ENCODE measurements around the gene ELOVL6. TPM values are rescaled to one million over a fixed set of nuclear protein-coding genes. Genes with fewer than 3 reads are reported as not detected.
A peak's percentile ranks its signal among the peaks of the same experiment; 100 is the strongest.
"Not testable (repeated sequence)": the region's sequence is repeated elsewhere in the genome, so short reads cannot be mapped to it uniquely, and the experiment has no call there.

Gene ELOVL6
- total and polyA plus RNA-seq, 5 experiments from 2014 or later = 0.11 to 3.0 (median 0.57) TPM

DNA sequence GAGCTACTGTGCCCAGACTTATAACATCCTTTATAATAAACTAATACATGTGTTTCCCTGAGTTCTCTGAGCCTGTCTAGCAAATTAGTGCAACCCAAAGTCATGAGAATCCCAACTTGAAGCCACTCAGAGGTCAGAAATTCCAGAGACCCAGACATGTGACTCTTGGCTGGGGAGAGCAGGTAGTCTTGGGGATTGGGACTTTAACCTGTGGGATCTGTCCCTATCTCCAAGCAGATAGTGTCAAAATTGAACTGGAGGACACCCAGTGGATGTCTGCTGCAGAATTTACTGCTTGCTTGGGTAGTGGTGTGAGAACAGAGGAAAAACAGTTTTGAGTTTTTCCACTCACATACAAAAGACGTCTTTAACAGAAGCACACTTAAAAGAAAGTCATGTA, 26.4 kb downstream of the ELOVL6 start:
- no peaks in the 10 kb centered on the region for H3K36me3 Mint-ChIP-seq
- H3K4me3 Mint-ChIP-seq = no peak overlapping the region
- H3K9me3 Mint-ChIP-seq = no peaks in the 10 kb centered on the region
- no peak overlapping the region for H3K27ac Mint-ChIP-seq
- H3K4me1 Mint-ChIP-seq = peaks cover under 1 to 3% (median 3%) of the 10 kb centered on the region in 4 donors
- H3K27me3 Mint-ChIP-seq = no peaks in the 10 kb centered on the region
- POLR2A ChIA-PET = no interaction called here
- ATAC-seq = no peak
- DNase-seq = no peak

GRCh38 chr4:110170861-110171260, 27.6 kb downstream of the ELOVL6 start:
- Mint-ChIP-seq H3K27ac (peak overlapping the region in 1 of 10 donors; percentile 33), H3K4me3 (no peak overlapping the region), H3K27me3 (no peaks in the 10 kb centered on the region), H3K36me3 (no peaks in the 10 kb centered on the region), H3K9me3 (no peaks in the 10 kb centered on the region), H3K4me1 (peaks cover 5 to 14% (median 13%) of the 10 kb centered on the region in 4 donors)
- no peak for DNase-seq
- POLR2A ChIA-PET = interaction anchor here (0.7 kb wide), 1 partner anchor 617 kb away, joined by 6 read pairs; no protein-coding TSS in a partner anchor
- ATAC-seq = no peak

GRCh38 chr4:110165382-110166286, 32.8 kb downstream of the ELOVL6 start:
- peak; percentile 6 to 77 (median 54) for DNase-seq
- ATAC-seq = peak; percentile 100
- Mint-ChIP-seq H3K36me3 (peaks cover 0 to 2% (median 0%) of the 10 kb centered on the region in 3 donors), H3K27me3 (no peaks in the 10 kb centered on the region), H3K27ac (peak overlapping the region; percentile 81 to 99 (median 95)), H3K4me1 (peaks cover 16 to 40% (median 37%) of the 10 kb centered on the region in 4 donors), H3K9me3 (peaks cover 0 to 4% (median 0%) of the 10 kb centered on the region in 9 donors), H3K4me3 (peak overlapping the region; percentile 4 to 76 (median 69))
- POLR2A ChIA-PET = interaction anchor here (0.6 to 1.6 kb wide), 2 partner anchors 30 to 71 kb away, joined by 6 to 17 read pairs; no protein-coding TSS in a partner anchor

DNA sequence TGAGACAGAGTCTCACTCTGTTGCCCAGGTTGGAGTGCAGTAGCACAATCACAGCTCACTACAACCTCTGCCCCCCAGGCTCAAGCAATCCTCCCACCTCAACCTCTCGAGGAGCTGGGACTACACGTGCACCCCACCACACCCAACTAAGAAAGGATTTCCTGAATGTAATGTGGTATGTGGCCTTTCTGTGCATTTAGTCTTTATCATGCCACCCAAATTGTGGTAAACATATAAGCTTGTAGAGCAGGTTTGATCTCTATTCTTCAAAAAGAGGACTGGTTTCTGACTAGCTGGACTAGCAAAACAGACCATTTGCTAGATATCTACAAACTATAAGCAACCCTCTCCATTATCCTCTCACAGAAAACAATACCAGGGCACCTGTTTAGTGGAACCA, 33.6 kb downstream of the ELOVL6 start:
- POLR2A ChIA-PET = interaction anchor here (1.6 kb wide), 1 partner anchor 31 kb away, joined by 17 read pairs; no protein-coding TSS in a partner anchor
- H3K27ac Mint-ChIP-seq = peak overlapping the region; percentile 81 to 99 (median 95)
- peak overlapping the region in 9 of 10 donors; percentile 53 to 76 (median 70) for H3K4me3 Mint-ChIP-seq
- peaks cover 0 to 2% (median 0%) of the 10 kb centered on the region in 3 donors for H3K36me3 Mint-ChIP-seq
- peaks cover 16 to 42% (median 37%) of the 10 kb centered on the region in 4 donors for H3K4me1 Mint-ChIP-seq
- peaks cover 0 to 4% (median 0%) of the 10 kb centered on the region in 9 donors for H3K9me3 Mint-ChIP-seq
- DNase-seq = peak in 3 of 10 donors; percentile 23 to 49 (median 45)
- peak; percentile 27 to 41 for ATAC-seq
- no peaks in the 10 kb centered on the region for H3K27me3 Mint-ChIP-seq

DNA sequence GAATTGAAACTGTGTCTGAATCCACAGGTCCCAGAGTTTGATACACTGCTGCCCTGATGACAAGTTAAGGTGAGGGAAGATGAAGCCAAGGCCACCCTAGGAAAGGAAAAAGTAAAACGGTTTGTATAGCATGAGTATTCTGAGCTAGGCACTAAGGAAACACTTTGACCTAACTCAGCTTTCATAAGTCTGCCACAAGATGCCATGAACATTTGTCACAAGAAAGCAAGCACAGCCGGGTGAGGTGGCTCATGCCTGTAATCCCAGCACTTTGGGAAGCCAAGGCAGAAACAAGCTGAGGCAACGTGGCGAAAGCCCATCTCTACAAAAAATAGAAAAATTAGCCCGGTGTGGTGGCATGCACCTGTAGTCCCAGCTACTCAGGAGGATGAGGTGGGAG, 34.2 kb downstream of the ELOVL6 start:
- H3K4me1 Mint-ChIP-seq = peaks cover 16 to 43% (median 38%) of the 10 kb centered on the region in 4 donors
- POLR2A ChIA-PET = interaction anchor here (1.6 kb wide), 1 partner anchor 34 kb away, joined by 10 read pairs; the partner anchor contains the start of gene ELOVL6
- DNase-seq (no peak), ATAC-seq (no peak)
- no peaks in the 10 kb centered on the region for H3K27me3 Mint-ChIP-seq
- peak overlapping the region in 9 of 10 donors; percentile 38 to 99 (median 95) for H3K27ac Mint-ChIP-seq
- H3K4me3 Mint-ChIP-seq = peak overlapping the region in 4 of 10 donors; percentile 4 to 37 (median 18)
- H3K36me3 Mint-ChIP-seq = peaks cover 0 to 2% (median 0%) of the 10 kb centered on the region in 3 donors
- H3K9me3 Mint-ChIP-seq = peaks cover 0 to 4% (median 0%) of the 10 kb centered on the region in 9 donors

DNA sequence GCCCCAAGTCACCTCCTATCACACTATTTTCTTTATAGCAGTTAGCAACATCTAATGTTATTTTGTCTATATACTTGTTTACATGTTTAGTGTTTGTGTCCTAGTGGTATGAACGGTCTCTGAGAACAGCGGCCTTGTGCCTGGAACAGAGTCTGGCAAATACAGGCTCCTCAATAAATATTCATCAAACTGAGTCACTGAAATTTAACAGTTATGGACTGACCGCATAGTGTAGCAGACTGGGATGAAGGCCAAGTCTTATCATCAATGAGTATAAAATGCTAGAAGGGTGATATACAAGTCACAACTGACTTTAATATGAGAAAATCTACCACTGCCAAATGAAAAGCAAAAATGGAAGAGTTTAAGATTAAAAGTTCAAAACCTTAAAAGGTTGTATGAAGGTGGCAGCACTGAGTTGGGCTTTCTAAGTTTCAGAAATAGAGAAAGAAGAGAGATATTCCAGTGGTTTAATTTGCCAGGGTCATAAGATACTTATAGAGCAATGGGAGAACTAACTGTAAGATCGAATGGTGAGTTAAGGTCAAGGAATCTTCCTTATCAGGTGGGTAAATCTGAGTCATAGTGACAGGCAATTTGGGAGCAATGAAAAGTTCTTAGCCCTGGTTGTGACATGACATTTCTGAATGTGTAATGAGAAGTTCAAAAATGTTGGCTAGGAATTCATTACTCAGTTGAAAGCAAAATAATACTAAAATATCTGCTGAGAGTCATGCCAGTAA, 34.9 kb downstream of the ELOVL6 start:
- no peak for DNase-seq
- Mint-ChIP-seq H3K4me1 (peaks cover 16 to 43% (median 38%) of the 10 kb centered on the region in 4 donors), H3K27me3 (no peaks in the 10 kb centered on the region), H3K4me3 (peak overlapping the region in 4 of 10 donors; percentile 3 to 27 (median 24)), H3K36me3 (peaks cover 0 to 2% (median 0%) of the 10 kb centered on the region in 3 donors), H3K27ac (peak overlapping the region in 8 of 10 donors; percentile 0 to 99 (median 82)), H3K9me3 (peaks cover 0 to 4% (median 0%) of the 10 kb centered on the region in 9 donors)
- ATAC-seq = no peak
- POLR2A ChIA-PET = interaction anchor here (1.6 kb wide), 1 partner anchor 35 kb away, joined by 10 read pairs; the partner anchor contains the start of gene ELOVL6

- no peak overlapping the region for H3K4me3 Mint-ChIP-seq
- ATAC-seq (no peak), DNase-seq (no peak)
- H3K36me3 Mint-ChIP-seq = peaks cover 0 to 2% (median 0%) of the 10 kb centered on the region in 3 donors
- H3K9me3 Mint-ChIP-seq = peaks cover 0 to 4% (median 0%) of the 10 kb centered on the region in 9 donors
- peaks cover 10 to 29% (median 27%) of the 10 kb centered on the region in 4 donors for H3K4me1 Mint-ChIP-seq
- no peaks in the 10 kb centered on the region for H3K27me3 Mint-ChIP-seq
- POLR2A ChIA-PET = no interaction called here
- no peak overlapping the region for H3K27ac Mint-ChIP-seq
Observed at GRCh38 chr4:110160618-110161017, 37.8 kb downstream of the ELOVL6 start.

DNA sequence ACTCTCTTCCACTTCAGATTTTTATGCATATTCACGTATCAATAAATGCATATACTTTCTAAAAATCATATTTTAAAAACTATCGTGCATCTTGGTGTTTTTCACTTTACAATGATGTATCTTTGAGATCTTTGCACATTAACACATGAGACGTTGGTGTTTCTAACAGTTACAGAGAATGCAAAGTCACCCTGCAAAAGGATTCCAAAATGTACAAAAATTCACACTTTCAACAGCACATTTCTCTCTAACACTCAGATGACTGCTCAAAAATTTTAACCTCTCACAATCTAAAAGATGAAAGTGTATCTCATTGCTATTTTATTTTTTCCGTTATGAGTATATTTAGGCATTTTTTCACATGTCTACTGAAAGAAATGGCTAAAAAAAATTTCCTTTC, 38.9 kb downstream of the ELOVL6 start:
- Mint-ChIP-seq H3K4me1 (peaks cover 6 to 24% (median 20%) of the 10 kb centered on the region in 4 donors), H3K36me3 (peaks cover 0 to 2% (median 0%) of the 10 kb centered on the region in 3 donors), H3K27ac (no peak overlapping the region), H3K4me3 (peak overlapping the region in 1 of 10 donors; percentile 21), H3K27me3 (no peaks in the 10 kb centered on the region), H3K9me3 (peaks cover 0 to 4% (median 0%) of the 10 kb centered on the region in 9 donors)
- no peak for DNase-seq
- POLR2A ChIA-PET = no interaction called here
- no peak for ATAC-seq

- H3K27me3 Mint-ChIP-seq = no peaks in the 10 kb centered on the region
- POLR2A ChIA-PET = interaction anchor here (0.6 kb wide), 1 partner anchor 65 kb away, joined by 3 read pairs; no protein-coding TSS in a partner anchor
- no peak for DNase-seq
Observed at GRCh38 chr4:110157580-110157979, 40.8 kb downstream of the ELOVL6 start.

DNA sequence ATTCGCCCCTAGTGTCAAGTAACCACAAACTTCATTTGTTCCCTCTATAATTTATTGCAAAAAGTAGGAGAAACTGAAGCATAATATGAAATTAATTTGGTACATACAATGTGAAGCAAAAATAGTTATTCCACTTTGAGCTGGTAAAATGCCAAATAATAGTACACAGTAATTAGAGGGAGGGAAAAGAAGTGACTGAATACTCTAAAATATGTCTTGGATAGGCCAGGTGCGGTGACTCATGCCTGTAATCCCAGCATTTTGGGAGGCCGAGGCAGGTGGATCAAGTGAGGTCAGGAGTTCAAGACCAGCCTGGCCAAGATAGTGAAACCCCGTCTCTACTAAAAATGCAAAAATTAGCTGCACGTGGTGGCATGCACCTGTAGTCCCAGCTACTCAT, 41.2 kb downstream of the ELOVL6 start:
- H3K4me1 Mint-ChIP-seq = peaks cover 1 to 12% (median 7%) of the 10 kb centered on the region in 4 donors
- H3K27ac Mint-ChIP-seq, DNase-seq, H3K36me3 Mint-ChIP-seq, H3K4me3 Mint-ChIP-seq, ATAC-seq, H3K27me3 Mint-ChIP-seq, H3K9me3 Mint-ChIP-seq: not testable (repeated sequence)
- POLR2A ChIA-PET = interaction anchor here (0.6 kb wide), 1 partner anchor 64 kb away, joined by 3 read pairs; no protein-coding TSS in a partner anchor

More at GRCh38 chr4:110157580-110157979, 40.8 kb downstream of the ELOVL6 start:
- Mint-ChIP-seq H3K27ac (no peak overlapping the region), H3K36me3 (peaks cover 0 to 2% (median 0%) of the 10 kb centered on the region in 3 donors), H3K4me1 (peaks cover 1 to 12% (median 7%) of the 10 kb centered on the region in 4 donors), H3K9me3 (peaks cover 0 to 2% (median 0%) of the 10 kb centered on the region in 9 donors), H3K4me3 (no peak overlapping the region)
- no peak for ATAC-seq

DNA sequence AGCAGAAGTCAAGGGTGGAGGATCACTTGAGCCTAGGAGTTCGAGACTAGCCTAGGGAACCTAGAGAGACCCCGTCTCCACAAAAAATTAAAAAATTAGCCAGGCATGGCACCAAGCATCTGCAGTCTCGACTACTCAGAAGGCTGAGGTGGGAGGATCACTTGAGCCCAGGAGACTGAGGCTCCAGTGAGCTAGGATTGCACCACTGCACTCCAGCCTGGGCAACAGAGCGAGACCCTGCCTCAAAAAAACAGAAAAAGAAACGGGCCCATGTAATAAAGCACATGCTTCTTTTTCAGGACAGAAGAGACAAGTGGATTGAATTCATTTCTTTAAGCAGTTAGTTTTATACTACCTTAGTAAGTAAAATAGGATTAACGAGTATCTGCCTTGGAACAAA, 42.0 kb downstream of the ELOVL6 start:
- no peaks in the 10 kb centered on the region for H3K9me3 Mint-ChIP-seq
- ATAC-seq (no peak), DNase-seq (no peak)
- no peak overlapping the region for H3K4me3 Mint-ChIP-seq
- POLR2A ChIA-PET = no interaction called here
- no peaks in the 10 kb centered on the region for H3K27me3 Mint-ChIP-seq
- no peak overlapping the region for H3K27ac Mint-ChIP-seq
- H3K36me3 Mint-ChIP-seq = peaks cover 0 to 2% (median 0%) of the 10 kb centered on the region in 3 donors
- H3K4me1 Mint-ChIP-seq = peaks cover 1 to 12% (median 7%) of the 10 kb centered on the region in 4 donors

DNA sequence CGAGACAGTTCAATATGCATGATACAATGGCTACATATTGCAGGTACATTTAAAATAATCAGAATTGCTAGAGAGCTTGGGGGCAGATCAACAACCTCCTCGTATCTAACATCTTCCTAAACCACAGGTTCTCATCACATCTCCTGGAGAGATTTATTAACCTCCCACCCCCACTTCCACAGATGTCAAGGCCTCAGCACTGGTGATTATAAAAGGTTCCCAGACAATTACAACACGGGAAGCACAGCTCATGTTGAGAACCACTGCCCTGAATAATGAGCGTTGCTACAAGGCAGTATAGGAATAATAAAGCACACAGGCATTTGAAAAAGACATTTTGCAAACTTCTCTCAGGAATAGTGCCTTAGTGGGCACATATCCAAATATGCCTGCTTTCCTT, 42.8 kb downstream of the ELOVL6 start:
- Mint-ChIP-seq H3K36me3 (no peaks in the 10 kb centered on the region), H3K27me3 (no peaks in the 10 kb centered on the region), H3K9me3 (no peaks in the 10 kb centered on the region), H3K4me3 (no peak overlapping the region), H3K4me1 (peaks cover 1 to 12% (median 7%) of the 10 kb centered on the region in 4 donors), H3K27ac (no peak overlapping the region)
- no peak for DNase-seq
- no peak for ATAC-seq
- POLR2A ChIA-PET = no interaction called here
